ENCODE results near the gene HSPA9. TPM values are rescaled to one million over a fixed set of nuclear protein-coding genes. Genes with fewer than 3 reads are reported as not detected.

The HSPA9 gene
- total RNA-seq, 1 experiment from 2014 or later = 502 TPM

GRCh38 chr5:138595180-138595795 is 20.1 kb upstream of the HSPA9 start:
- intact Hi-C loops (cut with micrococcal nuclease; ENCODE audit: unreplicated experiment) = no loop called here
- peaks cover 12% of the 10 kb centered on the region for H3K4me1 ChIP-seq (ENCODE audit: insufficient read depth, low read length, poor library complexity, severe bottlenecking)
- no peak for TF ChIP-seq CTCF (conservative IDR thresholded peaks at IDR 0.05; ENCODE audit: low read depth, low read length)
- TF ChIP-seq EZH2 (IDR thresholded peaks at IDR 0.05; ENCODE audit: borderline replicate concordance, low read depth, low read length, poor library complexity, severe bottlenecking) = no peak
- H3K9me3 ChIP-seq (ENCODE audit: low read depth, low read length, poor library complexity, severe bottlenecking) = no peaks in the 10 kb centered on the region
- ChIA-PET POLR2A (ENCODE audit: low non-redundant PET) (no interaction called here), CTCF (interaction anchor here (0.6 to 0.7 kb wide), 2 partner anchors 16 to 80 kb away, joined by 5 to 7 read pairs; no protein-coding TSS in a partner anchor)
- no peaks in the 10 kb centered on the region for H3K36me3 ChIP-seq (ENCODE audit: insufficient read depth, low read length, poor library complexity, severe bottlenecking)
- DNase-seq (ENCODE audit: low spot score) = no peak
- H3K27me3 ChIP-seq (replicated peaks; ENCODE audit: insufficient read depth, low read depth, low read length, poor library complexity) = no peaks in the 10 kb centered on the region
- H3K27ac ChIP-seq (ENCODE audit: low read depth, low read length, poor library complexity, severe bottlenecking) = no peak overlapping the region
- BruUV-seq (replicated peaks) = no TSS peak
- no peak overlapping the region for H3K4me3 ChIP-seq (ENCODE audit: low read depth, low read length, poor library complexity, severe bottlenecking)

GRCh38 chr5:138594305-138595058 is 19.3 kb upstream of the HSPA9 start:
- H3K4me3 ChIP-seq (ENCODE audit: low read depth, low read length, poor library complexity, severe bottlenecking) = no peak overlapping the region
- H3K9me3 ChIP-seq (ENCODE audit: low read depth, low read length, poor library complexity, severe bottlenecking) = no peaks in the 10 kb centered on the region
- POLR2A ChIA-PET (ENCODE audit: low non-redundant PET) = no interaction called here
- no peak for DNase-seq (ENCODE audit: low spot score)
- CTCF ChIA-PET = no interaction called here
- TF ChIP-seq CTCF (conservative IDR thresholded peaks at IDR 0.05; ENCODE audit: low read depth, low read length) (peak; percentile 65), EZH2 (IDR thresholded peaks at IDR 0.05; ENCODE audit: borderline replicate concordance, low read depth, low read length, poor library complexity, severe bottlenecking) (no peak)
- H3K4me1 ChIP-seq (ENCODE audit: insufficient read depth, low read length, poor library complexity, severe bottlenecking) = peaks cover 12% of the 10 kb centered on the region
- intact Hi-C loops (cut with micrococcal nuclease; ENCODE audit: unreplicated experiment) = no loop called here
- H3K36me3 ChIP-seq (ENCODE audit: insufficient read depth, low read length, poor library complexity, severe bottlenecking) = no peaks in the 10 kb centered on the region
- H3K27ac ChIP-seq (ENCODE audit: low read depth, low read length, poor library complexity, severe bottlenecking) = no peak overlapping the region
- no TSS peak for BruUV-seq (replicated peaks)
- no peaks in the 10 kb centered on the region for H3K27me3 ChIP-seq (replicated peaks; ENCODE audit: insufficient read depth, low read depth, low read length, poor library complexity)

- DNase-seq (ENCODE audit: low spot score) = no peak
- Histone ChIP-seq H3K27me3 (replicated peaks; ENCODE audit: insufficient read depth, low read depth, low read length, poor library complexity) (no peaks in the 10 kb centered on the region), H3K9me3 (ENCODE audit: low read depth, low read length, poor library complexity, severe bottlenecking) (no peaks in the 10 kb centered on the region), H3K4me3 (ENCODE audit: low read depth, low read length, poor library complexity, severe bottlenecking) (no peak overlapping the region), H3K4me1 (ENCODE audit: insufficient read depth, low read length, poor library complexity, severe bottlenecking) (no peaks in the 10 kb centered on the region), H3K36me3 (ENCODE audit: insufficient read depth, low read length, poor library complexity, severe bottlenecking) (no peaks in the 10 kb centered on the region), H3K27ac (ENCODE audit: low read depth, low read length, poor library complexity, severe bottlenecking) (no peak overlapping the region)
- TF ChIP-seq CTCF (conservative IDR thresholded peaks at IDR 0.05; ENCODE audit: low read depth, low read length) = no peak
- no peak for TF ChIP-seq EZH2 (IDR thresholded peaks at IDR 0.05; ENCODE audit: borderline replicate concordance, low read depth, low read length, poor library complexity, severe bottlenecking)
- BruUV-seq (replicated peaks) = no TSS peak
- CTCF ChIA-PET = no interaction called here
- POLR2A ChIA-PET (ENCODE audit: low non-redundant PET) = no interaction called here
- intact Hi-C loops (cut with micrococcal nuclease; ENCODE audit: unreplicated experiment) = no loop called here
Measured at GRCh38 chr5:138588013-138588788, 13.0 kb upstream of the HSPA9 start.
